ENCODE data around the gene IL2RA. TPM values are rescaled to one million over a fixed set of nuclear protein-coding genes. Genes with fewer than 3 reads are reported as not detected.

Gene IL2RA
- total and polyA plus RNA-seq, 10 of the 15 experiments (the other 5 are each of a cell fraction or from before 2014, with no cell fraction given): 2.2 to 6.0 (median 4.9) TPM

- TF ChIP-seq, protein P1, sequence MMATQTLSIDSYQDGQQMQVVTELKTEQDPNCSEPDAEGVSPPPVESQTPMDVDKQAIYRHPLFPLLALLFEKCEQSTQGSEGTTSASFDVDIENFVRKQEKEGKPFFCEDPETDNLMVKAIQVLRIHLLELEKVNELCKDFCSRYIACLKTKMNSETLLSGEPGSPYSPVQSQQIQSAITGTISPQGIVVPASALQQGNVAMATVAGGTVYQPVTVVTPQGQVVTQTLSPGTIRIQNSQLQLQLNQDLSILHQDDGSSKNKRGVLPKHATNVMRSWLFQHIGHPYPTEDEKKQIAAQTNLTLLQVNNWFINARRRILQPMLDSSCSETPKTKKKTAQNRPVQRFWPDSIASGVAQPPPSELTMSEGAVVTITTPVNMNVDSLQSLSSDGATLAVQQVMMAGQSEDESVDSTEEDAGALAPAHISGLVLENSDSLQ (IDR thresholded peaks at IDR 0.05): no peak
- TF ChIP-seq SMAD1 (IDR thresholded peaks at IDR 0.05; ENCODE audit: low read depth, partially characterized antibody): no peak
- TF ChIP-seq, protein P2, sequence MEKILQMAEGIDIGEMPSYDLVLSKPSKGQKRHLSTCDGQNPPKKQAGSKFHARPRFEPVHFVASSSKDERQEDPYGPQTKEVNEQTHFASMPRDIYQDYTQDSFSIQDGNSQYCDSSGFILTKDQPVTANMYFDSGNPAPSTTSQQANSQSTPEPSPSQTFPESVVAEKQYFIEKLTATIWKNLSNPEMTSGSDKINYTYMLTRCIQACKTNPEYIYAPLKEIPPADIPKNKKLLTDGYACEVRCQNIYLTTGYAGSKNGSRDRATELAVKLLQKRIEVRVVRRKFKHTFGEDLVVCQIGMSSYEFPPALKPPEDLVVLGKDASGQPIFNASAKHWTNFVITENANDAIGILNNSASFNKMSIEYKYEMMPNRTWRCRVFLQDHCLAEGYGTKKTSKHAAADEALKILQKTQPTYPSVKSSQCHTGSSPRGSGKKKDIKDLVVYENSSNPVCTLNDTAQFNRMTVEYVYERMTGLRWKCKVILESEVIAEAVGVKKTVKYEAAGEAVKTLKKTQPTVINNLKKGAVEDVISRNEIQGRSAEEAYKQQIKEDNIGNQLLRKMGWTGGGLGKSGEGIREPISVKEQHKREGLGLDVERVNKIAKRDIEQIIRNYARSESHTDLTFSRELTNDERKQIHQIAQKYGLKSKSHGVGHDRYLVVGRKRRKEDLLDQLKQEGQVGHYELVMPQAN (conservative IDR thresholded peaks at IDR 0.05): peak; percentile 87
- peak; percentile 95 for TF ChIP-seq RAD21 (IDR thresholded peaks at IDR 0.05; ENCODE audit: insufficient read depth, low read depth, low read length)
- TF ChIP-seq ZNF384 (IDR thresholded peaks at IDR 0.05; ENCODE audit: borderline replicate concordance, low read depth, low read length): 0 out of 2 replicates have a peak, but pooled peaks have one; percentile 19
- no peak for TF ChIP-seq SIX5 (IDR thresholded peaks at IDR 0.05; ENCODE audit: low read depth, low read length, severe bottlenecking)
- peak; percentile 71; the same call in 1 of the 2 replicates for TF ChIP-seq MEF2A (IDR thresholded peaks at IDR 0.05; ENCODE audit: insufficient read depth, low read depth, low read length)
- TF ChIP-seq RAD51 (IDR thresholded peaks at IDR 0.05): 0 out of 2 replicates have a peak, but pooled peaks have one; percentile 9
- TF ChIP-seq BHLHE40 (IDR thresholded peaks at IDR 0.05; ENCODE audit: borderline replicate concordance in 1 of 2, low read depth in 2 of 2, low read length in 1 of 2): peak; percentile 69 to 75; a peak in 3 of 4 replicates
- TF ChIP-seq CEBPB (IDR thresholded peaks at IDR 0.05; ENCODE audit: borderline replicate concordance in 1 of 2, low read depth in 2 of 2, low read length in 2 of 2): no peak
- no peak for TF ChIP-seq EZH2 (IDR thresholded peaks at IDR 0.05; ENCODE audit: borderline replicate concordance, control insufficient read depth, low read depth, low read length)
- TF ChIP-seq CREM (IDR thresholded peaks at IDR 0.05; ENCODE audit: low read depth): peak; percentile 45; the same call in 1 of the 2 replicates
- peak; percentile 74; the same call in 1 of the 2 replicates for TF ChIP-seq TAF1 (IDR thresholded peaks at IDR 0.05; ENCODE audit: borderline replicate concordance, low read depth, low read length)
- TF ChIP-seq KAT2A (conservative IDR thresholded peaks at IDR 0.05; ENCODE audit: control insufficient read depth, low read depth, low read length): no peak
- TF ChIP-seq MEF2B (IDR thresholded peaks at IDR 0.05; ENCODE audit: partially characterized antibody, poor library complexity, severe bottlenecking): peak; percentile 29
- no peak for TF ChIP-seq CEBPZ (IDR thresholded peaks at IDR 0.05; ENCODE audit: low read depth, low read length)
- 0 out of 2 replicates have a peak, but pooled peaks have one; percentile 52 for TF ChIP-seq HSF1 (IDR thresholded peaks at IDR 0.05; ENCODE audit: low read depth, low read length)
- peak; percentile 95 for TF ChIP-seq GATAD2B (conservative IDR thresholded peaks at IDR 0.05; ENCODE audit: low read depth)
- TF ChIP-seq NFXL1 (IDR thresholded peaks at IDR 0.05; ENCODE audit: borderline replicate concordance): peak; percentile 72; the same call in 1 of the 2 replicates
- TF ChIP-seq TCF12 (IDR thresholded peaks at IDR 0.05; ENCODE audit: low read depth, low read length): 0 out of 2 replicates have a peak, but pooled peaks have one; percentile 70
- peak; percentile 89 for TF ChIP-seq FOXM1 (IDR thresholded peaks at IDR 0.05; ENCODE audit: low read depth, low read length)
Measured at GRCh38 chr10:6088721-6089333, 26.7 kb upstream of the IL2RA start, which contains the start of gene RBM17 (continued).
